CD4-positive, alpha-beta memory T cell (primary cell): ENCODE results near the gene LGI1. TPM values are rescaled to one million over a fixed set of nuclear protein-coding genes. Genes with fewer than 3 reads are reported as not detected.

Source experiments
- CTCF ChIA-PET: fragments of 350-600 bp; sonication (Branson Sonifier 250); formaldehyde crosslinking; loops from one replicate; lab custom pipeline; 2021; ENCODE audit warnings: inconsistent platforms; ENCODE audit not compliant: partially characterized antibody; lab: Charles Lee
- POLR2A ChIA-PET: fragments of 350-600 bp; sonication (Branson Sonifier 250); formaldehyde crosslinking; loops from one replicate; lab custom pipeline; 2021; ENCODE audit not compliant: partially characterized antibody; lab: Charles Lee
- DNase-seq, 5 donors: peaks; one replicate each; pipeline versions ENCODE4 v3.0.0 to v3.0.0-alpha.2; 2020 to 2022; ENCODE audit warnings: mixed read lengths in 1 of 5
- H3K27ac ChIP-seq: one replicate; pipeline ENCODE4 v1.7.0; 2013; ENCODE audit warnings: low read depth, low read length
- H3K27me3 ChIP-seq: 2 replicates; pipeline ENCODE4 v1.7.0; 2013; ENCODE audit warnings: mild to moderate bottlenecking, low read length, moderate library complexity; ENCODE audit not compliant: insufficient read depth
- H3K36me3 ChIP-seq: 2 replicates; pipeline ENCODE4 v1.7.0; 2013; ENCODE audit warnings: mild to moderate bottlenecking, low read length, moderate library complexity; ENCODE audit not compliant: insufficient read depth
- H3K4me1 ChIP-seq: 2 replicates; pipeline ENCODE4 v1.7.0; 2013; ENCODE audit warnings: mild to moderate bottlenecking, low read length, moderate library complexity; ENCODE audit not compliant: insufficient read depth
- H3K4me3 ChIP-seq, 2 donors: one replicate each; pipeline ENCODE4 v1.7.0; 2013; ENCODE audit warnings: low read length in 2 of 2, mild to moderate bottlenecking in 1 of 2
- H3K9me3 ChIP-seq, 2 donors: one replicate each; pipeline ENCODE4 v1.7.0; 2013; ENCODE audit warnings: low read length in 2 of 2, control low read depth in 1 of 2; ENCODE audit not compliant: control insufficient read depth in 1 of 2
- H3K27ac Mint-ChIP-seq, 7 donors: one replicate each; pipeline ENCODE4 v1.8.0; 2020 to 2021; ENCODE audit warnings: mixed read lengths in 7 of 7, mild to moderate bottlenecking in 6 of 7, inconsistent platforms in 3 of 7, moderate library complexity in 3 of 7
- H3K27me3 Mint-ChIP-seq, 2 donors: one replicate each; pipeline ENCODE4 v1.8.0; 2020 to 2021; ENCODE audit warnings: mixed read lengths in 2 of 2
- H3K36me3 Mint-ChIP-seq, 2 donors: one replicate each; pipeline ENCODE4 v1.8.0; 2020 to 2021; ENCODE audit warnings: mixed read lengths in 2 of 2, inconsistent platforms in 1 of 2, mild to moderate bottlenecking in 1 of 2
- H3K4me1 Mint-ChIP-seq, 4 donors: one replicate each; pipeline ENCODE4 v1.8.0; 2020 to 2021; ENCODE audit warnings: mixed read lengths in 4 of 4, mild to moderate bottlenecking in 1 of 4
- H3K4me3 Mint-ChIP-seq, 8 donors: one replicate each; pipeline ENCODE4 v1.8.0; 2020 to 2021; ENCODE audit warnings: mixed read lengths in 8 of 8, mild to moderate bottlenecking in 7 of 8, moderate library complexity in 6 of 8, inconsistent platforms in 3 of 8
- H3K9me3 Mint-ChIP-seq, 8 donors: one replicate each; pipeline ENCODE4 v1.8.0; 2020 to 2021; ENCODE audit warnings: mixed read lengths in 8 of 8, mild to moderate bottlenecking in 5 of 8, inconsistent platforms in 3 of 8, moderate library complexity in 1 of 8
- intact Hi-C: fragments of 100-400 bp; cut with micrococcal nuclease; formaldehyde crosslinking; loops from one replicate; pipeline ENCODE4 v1.15.1; 2023
- polyA plus RNA-seq, 2 donors: library from polyadenylated mRNA; unstranded; fragments of 300-500 nt; fragmentation: Illumina TruSeq; gene quantifications; one replicate each; pipeline ENCODE4 v1.2.3, GENCODE V29; 2021
- total RNA-seq, 2 experiments: library from RNA; stranded (reverse); gene quantifications; one replicate each; pipeline ENCODE4 v1.2.3, GENCODE V29; 2021

LGI1 gene
- total and polyA plus RNA-seq, 4 experiments from 2014 or later = not detected

GRCh38 chr10:93755443-93756116 lies 2.2 kb upstream of the LGI1 start:
- ChIA-PET CTCF (no interaction called here), POLR2A (no interaction called here)
- Histone ChIP-seq H3K36me3 (no peaks in the 10 kb centered on the region), H3K27ac (no peak overlapping the region), H3K4me3 (no peak overlapping the region), H3K9me3 (no peaks in the 10 kb centered on the region), H3K4me1 (peaks cover 7% of the 10 kb centered on the region), H3K27me3 (no peaks in the 10 kb centered on the region)
- DNase-seq = no peak
- H3K4me3 Mint-ChIP-seq = no peak overlapping the region
- no peak overlapping the region for H3K27ac Mint-ChIP-seq
- H3K27me3 Mint-ChIP-seq = peaks cover 18 to 22% of the 10 kb centered on the region in 2 donors
- H3K4me1 Mint-ChIP-seq = peaks cover 11 to 17% (median 14%) of the 10 kb centered on the region in 4 donors
- H3K9me3 Mint-ChIP-seq = no peaks in the 10 kb centered on the region
- H3K36me3 Mint-ChIP-seq = no peaks in the 10 kb centered on the region
- intact Hi-C loops = no loop called here

- H3K27me3 Mint-ChIP-seq = peaks cover 21 to 24% of the 10 kb centered on the region in 2 donors
- Histone ChIP-seq H3K27ac (no peak overlapping the region), H3K4me3 (no peak overlapping the region), H3K36me3 (no peaks in the 10 kb centered on the region), H3K4me1 (peaks cover 7% of the 10 kb centered on the region), H3K27me3 (no peaks in the 10 kb centered on the region), H3K9me3 (no peaks in the 10 kb centered on the region)
- intact Hi-C loops = no loop called here
- peak overlapping the region in 1 of 8 donors; percentile 42 for H3K4me3 Mint-ChIP-seq
- ChIA-PET CTCF (no interaction called here), POLR2A (no interaction called here)
- no peak for DNase-seq
- H3K4me1 Mint-ChIP-seq = peaks cover 11 to 17% (median 14%) of the 10 kb centered on the region in 4 donors
- no peaks in the 10 kb centered on the region for H3K9me3 Mint-ChIP-seq
- H3K27ac Mint-ChIP-seq = no peak overlapping the region
- no peaks in the 10 kb centered on the region for H3K36me3 Mint-ChIP-seq
Measured at GRCh38 chr10:93756118-93756517, 1.6 kb upstream of the LGI1 start.

- H3K4me1 Mint-ChIP-seq = peaks cover 7 to 11% (median 9%) of the 10 kb centered on the region in 4 donors
- ChIA-PET POLR2A (no interaction called here), CTCF (no interaction called here)
- no peak overlapping the region for H3K4me3 Mint-ChIP-seq
- no peak for DNase-seq
- no peak overlapping the region for H3K27ac Mint-ChIP-seq
- H3K27me3 Mint-ChIP-seq = peaks cover 21 to 22% of the 10 kb centered on the region in 2 donors
- intact Hi-C loops = no loop called here
- H3K36me3 ChIP-seq = no peaks in the 10 kb centered on the region
- no peak overlapping the region for H3K4me3 ChIP-seq
- H3K9me3 ChIP-seq = no peaks in the 10 kb centered on the region
- peaks cover under 1% of the 10 kb centered on the region for H3K4me1 ChIP-seq
- H3K27ac ChIP-seq = no peak overlapping the region
- no peaks in the 10 kb centered on the region for H3K36me3 Mint-ChIP-seq
- H3K27me3 ChIP-seq = no peaks in the 10 kb centered on the region
- H3K9me3 Mint-ChIP-seq = no peaks in the 10 kb centered on the region
Measured at GRCh38 chr10:93757136-93757535, 600 bp upstream of the LGI1 start.

GRCh38 chr10:93758508-93758885 lies 761 bp downstream of the LGI1 start:
- H3K9me3 Mint-ChIP-seq = peaks cover 0 to 3% (median 0%) of the 10 kb centered on the region in 8 donors
- no peak overlapping the region for H3K4me3 Mint-ChIP-seq
- Histone ChIP-seq H3K4me1 (no peaks in the 10 kb centered on the region), H3K4me3 (no peak overlapping the region), H3K36me3 (no peaks in the 10 kb centered on the region), H3K27me3 (no peaks in the 10 kb centered on the region), H3K9me3 (no peaks in the 10 kb centered on the region), H3K27ac (no peak overlapping the region)
- H3K27ac Mint-ChIP-seq = no peak overlapping the region
- H3K4me1 Mint-ChIP-seq = peaks cover 5 to 9% (median 7%) of the 10 kb centered on the region in 4 donors
- H3K27me3 Mint-ChIP-seq = peaks cover 27 to 28% of the 10 kb centered on the region in 2 donors
- ChIA-PET CTCF (no interaction called here), POLR2A (no interaction called here)
- no peaks in the 10 kb centered on the region for H3K36me3 Mint-ChIP-seq
- intact Hi-C loops = no loop called here
- DNase-seq = no peak

GRCh38 chr10:93758891-93759410 lies 1.2 kb downstream of the LGI1 start:
- H3K27ac Mint-ChIP-seq = no peak overlapping the region
- peaks cover 5 to 9% (median 7%) of the 10 kb centered on the region in 4 donors for H3K4me1 Mint-ChIP-seq
- no peak overlapping the region for H3K27ac ChIP-seq
- no peaks in the 10 kb centered on the region for H3K36me3 ChIP-seq
- no peak overlapping the region for H3K4me3 ChIP-seq
- ChIA-PET CTCF (no interaction called here), POLR2A (no interaction called here)
- H3K27me3 Mint-ChIP-seq = peaks cover 26 to 28% of the 10 kb centered on the region in 2 donors
- H3K36me3 Mint-ChIP-seq = no peaks in the 10 kb centered on the region
- H3K4me3 Mint-ChIP-seq = no peak overlapping the region
- no peaks in the 10 kb centered on the region for H3K4me1 ChIP-seq
- H3K9me3 ChIP-seq = no peaks in the 10 kb centered on the region
- no peaks in the 10 kb centered on the region for H3K27me3 ChIP-seq
- DNase-seq = no peak
- intact Hi-C loops = no loop called here
- peaks cover 0 to 3% (median 0%) of the 10 kb centered on the region in 8 donors for H3K9me3 Mint-ChIP-seq

- intact Hi-C loops = no loop called here
- Histone ChIP-seq H3K4me1 (no peaks in the 10 kb centered on the region), H3K27me3 (no peaks in the 10 kb centered on the region), H3K27ac (no peak overlapping the region), H3K9me3 (no peaks in the 10 kb centered on the region), H3K36me3 (no peaks in the 10 kb centered on the region), H3K4me3 (no peak overlapping the region)
- Mint-ChIP-seq H3K27ac (no peak overlapping the region), H3K27me3 (peaks cover 26 to 32% of the 10 kb centered on the region in 2 donors), H3K4me1 (peaks cover 5 to 9% (median 7%) of the 10 kb centered on the region in 4 donors), H3K9me3 (peaks cover 0 to 3% (median 0%) of the 10 kb centered on the region in 8 donors), H3K36me3 (no peaks in the 10 kb centered on the region), H3K4me3 (no peak overlapping the region)
- ChIA-PET POLR2A (no interaction called here), CTCF (no interaction called here)
- DNase-seq = no peak
Measured at GRCh38 chr10:93760490-93760889, 2.8 kb downstream of the LGI1 start.

GRCh38 chr10:93762979-93763391 lies 5.2 kb downstream of the LGI1 start:
- no peak overlapping the region for H3K4me3 ChIP-seq
- POLR2A ChIA-PET = no interaction called here
- CTCF ChIA-PET = no interaction called here
- no peaks in the 10 kb centered on the region for H3K36me3 ChIP-seq
- no peaks in the 10 kb centered on the region for H3K27me3 ChIP-seq
- no peak overlapping the region for H3K27ac ChIP-seq
- no peaks in the 10 kb centered on the region for H3K9me3 ChIP-seq
- H3K27ac Mint-ChIP-seq = no peak overlapping the region
- peaks cover 22 to 27% of the 10 kb centered on the region in 2 donors for H3K27me3 Mint-ChIP-seq
- H3K4me1 ChIP-seq = no peaks in the 10 kb centered on the region
- H3K4me1 Mint-ChIP-seq = peaks cover 2 to 5% (median 3%) of the 10 kb centered on the region in 4 donors
- no peak for DNase-seq
- H3K9me3 Mint-ChIP-seq = peaks cover 0 to 3% (median 0%) of the 10 kb centered on the region in 8 donors
- H3K4me3 Mint-ChIP-seq = no peak overlapping the region
- intact Hi-C loops = no loop called here
- no peaks in the 10 kb centered on the region for H3K36me3 Mint-ChIP-seq
